ENCODE data around the gene PAQR7. TPM values are rescaled to one million over a fixed set of nuclear protein-coding genes. Genes with fewer than 3 reads are reported as not detected.

The PAQR7 gene
- total RNA-seq, 1 donor from 2014 or later = 7.3 TPM

GRCh38 chr1:25867210-25867991, 8.1 kb downstream of the PAQR7 start:
- Histone ChIP-seq H3K36me3 (ENCODE audit: control insufficient read depth in 3 of 3, insufficient read depth in 3 of 3, low read length in 3 of 3) (peaks cover 0 to 4% (median 3%) of the 10 kb centered on the region in 3 donors), H3K27me3 (ENCODE audit: control insufficient read depth in 3 of 3, insufficient read depth in 3 of 3, low read length in 3 of 3) (no peaks in the 10 kb centered on the region), H3K9me3 (ENCODE audit: control insufficient read depth in 3 of 3, low read length in 3 of 3) (no peaks in the 10 kb centered on the region)

GRCh38 chr1:25866288-25866687, 9.2 kb downstream of the PAQR7 start:
- Histone ChIP-seq H3K4me3 (ENCODE audit: low read length in 3 of 3) (no peak overlapping the region), H3K4me1 (ENCODE audit: control insufficient read depth in 3 of 3, insufficient read depth in 3 of 3, low read length in 3 of 3) (peaks cover 6 to 10% (median 8%) of the 10 kb centered on the region in 3 donors), H3K27me3 (ENCODE audit: control insufficient read depth in 3 of 3, insufficient read depth in 3 of 3, low read length in 3 of 3) (no peaks in the 10 kb centered on the region), H3K27ac (ENCODE audit: low read depth, low read length) (no peak overlapping the region), H3K36me3 (ENCODE audit: control insufficient read depth in 3 of 3, insufficient read depth in 3 of 3, low read length in 3 of 3) (peaks cover 0 to 4% (median 3%) of the 10 kb centered on the region in 3 donors), H3K9ac (ENCODE audit: low read depth in 1 of 3, low read length in 3 of 3) (no peak overlapping the region), H3K9me3 (ENCODE audit: control insufficient read depth in 3 of 3, low read length in 3 of 3) (no peaks in the 10 kb centered on the region)

More at GRCh38 chr1:25867210-25867991, 8.1 kb downstream of the PAQR7 start:
- H3K4me3 ChIP-seq (ENCODE audit: low read length in 3 of 3) = no peak overlapping the region
- H3K27ac ChIP-seq (ENCODE audit: low read depth, low read length) = no peak overlapping the region
- no peak overlapping the region for H3K9ac ChIP-seq (ENCODE audit: low read depth in 1 of 3, low read length in 3 of 3)
- H3K4me1 ChIP-seq (ENCODE audit: control insufficient read depth in 3 of 3, insufficient read depth in 3 of 3, low read length in 3 of 3) = peaks cover 6 to 11% (median 9%) of the 10 kb centered on the region in 3 donors

- H3K4me3 ChIP-seq (ENCODE audit: low read length in 3 of 3) = no peak overlapping the region
- no peak overlapping the region for H3K27ac ChIP-seq (ENCODE audit: low read depth, low read length)
- H3K36me3 ChIP-seq (ENCODE audit: control insufficient read depth in 3 of 3, insufficient read depth in 3 of 3, low read length in 3 of 3) = peaks cover 0 to 4% (median 3%) of the 10 kb centered on the region in 3 donors
- H3K27me3 ChIP-seq (ENCODE audit: control insufficient read depth in 3 of 3, insufficient read depth in 3 of 3, low read length in 3 of 3) = no peaks in the 10 kb centered on the region
- H3K4me1 ChIP-seq (ENCODE audit: control insufficient read depth in 3 of 3, insufficient read depth in 3 of 3, low read length in 3 of 3) = peaks cover 6 to 14% (median 8%) of the 10 kb centered on the region in 3 donors
- no peak overlapping the region for H3K9ac ChIP-seq (ENCODE audit: low read depth in 1 of 3, low read length in 3 of 3)
- no peaks in the 10 kb centered on the region for H3K9me3 ChIP-seq (ENCODE audit: control insufficient read depth in 3 of 3, low read length in 3 of 3)
Measured at GRCh38 chr1:25864434-25864833, 11.1 kb downstream of the PAQR7 start.

GRCh38 chr1:25863486-25864262, 11.8 kb downstream of the PAQR7 start:
- Histone ChIP-seq H3K27me3 (ENCODE audit: control insufficient read depth in 3 of 3, insufficient read depth in 3 of 3, low read length in 3 of 3) (no peaks in the 10 kb centered on the region), H3K4me1 (ENCODE audit: control insufficient read depth in 3 of 3, insufficient read depth in 3 of 3, low read length in 3 of 3) (peaks cover 12 to 20% (median 13%) of the 10 kb centered on the region in 3 donors), H3K27ac (ENCODE audit: low read depth, low read length) (no peak overlapping the region), H3K36me3 (ENCODE audit: control insufficient read depth in 3 of 3, insufficient read depth in 3 of 3, low read length in 3 of 3) (peaks cover 0 to 4% (median 3%) of the 10 kb centered on the region in 3 donors), H3K9ac (ENCODE audit: low read depth in 1 of 3, low read length in 3 of 3) (no peak overlapping the region), H3K9me3 (ENCODE audit: control insufficient read depth in 3 of 3, low read length in 3 of 3) (no peaks in the 10 kb centered on the region), H3K4me3 (ENCODE audit: low read length in 3 of 3) (no peak overlapping the region)

GRCh38 chr1:25862785-25863485, 12.6 kb downstream of the PAQR7 start:
- Histone ChIP-seq H3K4me3 (ENCODE audit: low read length in 3 of 3) (no peak overlapping the region), H3K27me3 (ENCODE audit: control insufficient read depth in 3 of 3, insufficient read depth in 3 of 3, low read length in 3 of 3) (no peaks in the 10 kb centered on the region), H3K36me3 (ENCODE audit: control insufficient read depth in 3 of 3, insufficient read depth in 3 of 3, low read length in 3 of 3) (peaks cover 0 to 4% (median 3%) of the 10 kb centered on the region in 3 donors), H3K9ac (ENCODE audit: low read depth in 1 of 3, low read length in 3 of 3) (no peak overlapping the region), H3K9me3 (ENCODE audit: control insufficient read depth in 3 of 3, low read length in 3 of 3) (no peaks in the 10 kb centered on the region), H3K27ac (ENCODE audit: low read depth, low read length) (no peak overlapping the region), H3K4me1 (ENCODE audit: control insufficient read depth in 3 of 3, insufficient read depth in 3 of 3, low read length in 3 of 3) (peaks cover 16 to 22% (median 16%) of the 10 kb centered on the region in 3 donors)

GRCh38 chr1:25861316-25862286, 13.9 kb downstream of the PAQR7 start:
- Histone ChIP-seq H3K4me3 (ENCODE audit: low read length in 3 of 3) (no peak overlapping the region), H3K27ac (ENCODE audit: low read depth, low read length) (no peak overlapping the region)

GRCh38 chr1:25858906-25859789, 16.4 kb downstream of the PAQR7 start, which contains the start of gene AUNIP:
TSS of gene AUNIP (minus strand) at chr1:25859457. CDS start at chr1:25859357, 100 bp downstream.
- peak within 1 kb of the TSS; percentile 81 to 83 (median 82) for H3K4me3 ChIP-seq (ENCODE audit: low read length in 3 of 3)
- peak within 1 kb of the TSS; percentile 74 to 83 (median 74) for H3K9ac ChIP-seq (ENCODE audit: low read depth in 1 of 3, low read length in 3 of 3)
- H3K4me1 ChIP-seq (ENCODE audit: control insufficient read depth in 3 of 3, insufficient read depth in 3 of 3, low read length in 3 of 3) = peaks cover 16 to 22% (median 16%) of the 10 kb centered on the region in 3 donors
- peak within 1 kb of the TSS; percentile 64 for H3K27ac ChIP-seq (ENCODE audit: low read depth, low read length)
- no peaks in the 10 kb centered on the region for H3K9me3 ChIP-seq (ENCODE audit: control insufficient read depth in 3 of 3, low read length in 3 of 3)
- no peaks in the 10 kb centered on the region for H3K27me3 ChIP-seq (ENCODE audit: control insufficient read depth in 3 of 3, insufficient read depth in 3 of 3, low read length in 3 of 3)
- peaks cover 0 to 4% (median 3%) of the 10 kb centered on the region in 3 donors for H3K36me3 ChIP-seq (ENCODE audit: control insufficient read depth in 3 of 3, insufficient read depth in 3 of 3, low read length in 3 of 3)

More at GRCh38 chr1:25861316-25862286, 13.9 kb downstream of the PAQR7 start:
- peak overlapping the region in 2 of 3 donors; percentile 22 to 54 for H3K9ac ChIP-seq (ENCODE audit: low read depth in 1 of 3, low read length in 3 of 3)
- H3K9me3 ChIP-seq (ENCODE audit: control insufficient read depth in 3 of 3, low read length in 3 of 3) = no peaks in the 10 kb centered on the region
- peaks cover 0 to 4% (median 3%) of the 10 kb centered on the region in 3 donors for H3K36me3 ChIP-seq (ENCODE audit: control insufficient read depth in 3 of 3, insufficient read depth in 3 of 3, low read length in 3 of 3)
- peaks cover 16 to 22% (median 16%) of the 10 kb centered on the region in 3 donors for H3K4me1 ChIP-seq (ENCODE audit: control insufficient read depth in 3 of 3, insufficient read depth in 3 of 3, low read length in 3 of 3)
- H3K27me3 ChIP-seq (ENCODE audit: control insufficient read depth in 3 of 3, insufficient read depth in 3 of 3, low read length in 3 of 3) = no peaks in the 10 kb centered on the region

GRCh38 chr1:25858494-25858893, 17.0 kb downstream of the PAQR7 start:
- Histone ChIP-seq H3K4me3 (ENCODE audit: low read length in 3 of 3) (peak overlapping the region in 2 of 3 donors; percentile 81 to 82), H3K27ac (ENCODE audit: low read depth, low read length) (no peak overlapping the region), H3K9ac (ENCODE audit: low read depth in 1 of 3, low read length in 3 of 3) (peak overlapping the region in 2 of 3 donors; percentile 74 to 83), H3K4me1 (ENCODE audit: control insufficient read depth in 3 of 3, insufficient read depth in 3 of 3, low read length in 3 of 3) (peaks cover 16 to 22% (median 16%) of the 10 kb centered on the region in 3 donors), H3K36me3 (ENCODE audit: control insufficient read depth in 3 of 3, insufficient read depth in 3 of 3, low read length in 3 of 3) (peaks cover 0 to 4% (median 3%) of the 10 kb centered on the region in 3 donors), H3K27me3 (ENCODE audit: control insufficient read depth in 3 of 3, insufficient read depth in 3 of 3, low read length in 3 of 3) (no peaks in the 10 kb centered on the region), H3K9me3 (ENCODE audit: control insufficient read depth in 3 of 3, low read length in 3 of 3) (no peaks in the 10 kb centered on the region)
